ENCODE data around the gene NGEF. TPM values are rescaled to one million over a fixed set of nuclear protein-coding genes. Genes with fewer than 3 reads are reported as not detected.

Gene NGEF
- total and polyA plus RNA-seq, 10 of the 15 experiments (the other 5 are each of a cell fraction or from before 2014, with no cell fraction given): 0.12 TPM; not detected in 9

- Histone ChIP-seq H3K9me3 (replicated peaks; ENCODE audit: control insufficient read depth, insufficient read depth, low read length) (no peaks in the 10 kb centered on the region), H3K4me1 (ENCODE audit: control insufficient read depth, insufficient read depth, low read length) (no peaks in the 10 kb centered on the region), H3K9ac (ENCODE audit: control insufficient read depth, insufficient read depth, low read length) (no peak overlapping the region), H3K27me3 (replicated peaks in 1 of 2; ENCODE audit: control insufficient read depth in 2 of 2, insufficient read depth in 2 of 2, low read length in 1 of 2) (no peaks in the 10 kb centered on the region; a peak in 1 of 4 replicates), H3K4me3 (no peak overlapping the region), H3K36me3 (ENCODE audit: control insufficient read depth in 2 of 2, insufficient read depth in 2 of 2, low read length in 1 of 2) (no peaks in the 10 kb centered on the region), H3K4me2 (ENCODE audit: control insufficient read depth, insufficient read depth) (no peak overlapping the region), H4K20me1 (ENCODE audit: control insufficient read depth, insufficient read depth) (no peaks in the 10 kb centered on the region), H3K79me2 (ENCODE audit: control insufficient read depth, insufficient read depth, low read length) (no peaks in the 10 kb centered on the region), H2AFZ (ENCODE audit: control insufficient read depth, low read depth, low read length) (no peak overlapping the region), H3K27ac (ENCODE audit: control insufficient read depth, insufficient read depth) (no peak overlapping the region)
- ATAC-seq (no peak), DNase-seq (ENCODE audit: low read depth, low spot score) (no peak), FAIRE-seq (peak; percentile 38)
- 43% methylated on average over 4 of the region's 4 CpGs for WGBS (ENCODE audit: insufficient coverage, insufficient replicate concordance, low lambda C conversion rate, missing lambda C conversion rate)
- RAD21 ChIA-PET (ENCODE audit: unreplicated experiment): no interaction called here
- BruUV-seq (replicated peaks): no TSS peak
- CTCF ChIA-PET: interaction anchor here (2.1 kb wide), 1 partner anchor 13 kb away, joined by 8 read pairs; no protein-coding TSS in a partner anchor
- POLR2A ChIA-PET: no interaction called here
- SMC1A ChIA-PET (ENCODE audit: uncharacterized antibody, unreplicated experiment): no interaction called here
- TF ChIP-seq ZBED1 (IDR thresholded peaks at IDR 0.05; ENCODE audit: borderline replicate concordance) (no peak), RAD51 (IDR thresholded peaks at IDR 0.05) (no peak), TARDBP (IDR thresholded peaks at IDR 0.05; ENCODE audit: borderline replicate concordance) (no peak), BCL11A (IDR thresholded peaks at IDR 0.05; ENCODE audit: low read depth, low read length) (no peak)
- intact Hi-C loops (cut with micrococcal nuclease; ENCODE audit: unreplicated experiment): no loop called here
- in situ Hi-C loops (cut with MboI): no loop called here
Observed at GRCh38 chr2:232993231-232993821, 19.7 kb downstream of the NGEF start.

GRCh38 chr2:232986155-232986554 lies 26.9 kb downstream of the NGEF start:
- no peaks in the 10 kb centered on the region for H3K36me3 ChIP-seq (ENCODE audit: control insufficient read depth in 2 of 2, insufficient read depth in 2 of 2, low read length in 1 of 2)
- no peak overlapping the region for H3K27ac ChIP-seq (ENCODE audit: control insufficient read depth, insufficient read depth)
- no peaks in the 10 kb centered on the region for H3K4me1 ChIP-seq (ENCODE audit: control insufficient read depth, insufficient read depth, low read length)
- intact Hi-C loops (cut with micrococcal nuclease; ENCODE audit: unreplicated experiment) (no loop called here), in situ Hi-C loops (cut with MboI) (no loop called here)
- H3K4me3 ChIP-seq: no peak overlapping the region
- H3K27me3 ChIP-seq (replicated peaks in 1 of 2; ENCODE audit: control insufficient read depth in 2 of 2, insufficient read depth in 2 of 2, low read length in 1 of 2): no peaks in the 10 kb centered on the region; a peak in 2 of 4 replicates
- H2AFZ ChIP-seq (ENCODE audit: control insufficient read depth, low read depth, low read length): no peak overlapping the region
- H3K9ac ChIP-seq (ENCODE audit: control insufficient read depth, insufficient read depth, low read length): no peak overlapping the region
- H4K20me1 ChIP-seq (ENCODE audit: control insufficient read depth, insufficient read depth): no peaks in the 10 kb centered on the region
- BruUV-seq (replicated peaks): no TSS peak
- no peak for FAIRE-seq
- no peak for DNase-seq (ENCODE audit: low read depth, low spot score)
- WGBS (ENCODE audit: insufficient coverage, insufficient replicate concordance, low lambda C conversion rate, missing lambda C conversion rate): 0% methylated on average over 2 of the region's 2 CpGs
- RAD21 ChIA-PET (ENCODE audit: unreplicated experiment): no interaction called here
- ATAC-seq: no peak
- no peaks in the 10 kb centered on the region for H3K79me2 ChIP-seq (ENCODE audit: control insufficient read depth, insufficient read depth, low read length)
- SMC1A ChIA-PET (ENCODE audit: uncharacterized antibody, unreplicated experiment): no interaction called here
- H3K9me3 ChIP-seq (replicated peaks; ENCODE audit: control insufficient read depth, insufficient read depth, low read length): no peaks in the 10 kb centered on the region
- CTCF ChIA-PET: interaction anchor here (1.6 kb wide), 1 partner anchor 126 kb away, joined by 3 read pairs; no protein-coding TSS in a partner anchor
- POLR2A ChIA-PET: no interaction called here
- no peak overlapping the region for H3K4me2 ChIP-seq (ENCODE audit: control insufficient read depth, insufficient read depth)
- TF ChIP-seq ZNF274 (IDR thresholded peaks at IDR 0.05; ENCODE audit: insufficient read depth, insufficient read length) (no peak), GATAD2B (conservative IDR thresholded peaks at IDR 0.05; ENCODE audit: low read depth) (no peak), EZH2 (IDR thresholded peaks at IDR 0.05; ENCODE audit: borderline replicate concordance, control insufficient read depth, low read depth, low read length) (no peak), STAT3 (IDR thresholded peaks at IDR 0.05; ENCODE audit: low read depth, low read length) (no peak), MYC (IDR thresholded peaks at IDR 0.05; ENCODE audit: insufficient read depth, insufficient read length, insufficient replicate concordance, low read length, severe bottlenecking) (no peak), RBBP5 (conservative IDR thresholded peaks at IDR 0.05) (no peak), HCFC1 (IDR thresholded peaks at IDR 0.05; ENCODE audit: low read length) (no peak)
- TF ChIP-seq, protein P1, sequence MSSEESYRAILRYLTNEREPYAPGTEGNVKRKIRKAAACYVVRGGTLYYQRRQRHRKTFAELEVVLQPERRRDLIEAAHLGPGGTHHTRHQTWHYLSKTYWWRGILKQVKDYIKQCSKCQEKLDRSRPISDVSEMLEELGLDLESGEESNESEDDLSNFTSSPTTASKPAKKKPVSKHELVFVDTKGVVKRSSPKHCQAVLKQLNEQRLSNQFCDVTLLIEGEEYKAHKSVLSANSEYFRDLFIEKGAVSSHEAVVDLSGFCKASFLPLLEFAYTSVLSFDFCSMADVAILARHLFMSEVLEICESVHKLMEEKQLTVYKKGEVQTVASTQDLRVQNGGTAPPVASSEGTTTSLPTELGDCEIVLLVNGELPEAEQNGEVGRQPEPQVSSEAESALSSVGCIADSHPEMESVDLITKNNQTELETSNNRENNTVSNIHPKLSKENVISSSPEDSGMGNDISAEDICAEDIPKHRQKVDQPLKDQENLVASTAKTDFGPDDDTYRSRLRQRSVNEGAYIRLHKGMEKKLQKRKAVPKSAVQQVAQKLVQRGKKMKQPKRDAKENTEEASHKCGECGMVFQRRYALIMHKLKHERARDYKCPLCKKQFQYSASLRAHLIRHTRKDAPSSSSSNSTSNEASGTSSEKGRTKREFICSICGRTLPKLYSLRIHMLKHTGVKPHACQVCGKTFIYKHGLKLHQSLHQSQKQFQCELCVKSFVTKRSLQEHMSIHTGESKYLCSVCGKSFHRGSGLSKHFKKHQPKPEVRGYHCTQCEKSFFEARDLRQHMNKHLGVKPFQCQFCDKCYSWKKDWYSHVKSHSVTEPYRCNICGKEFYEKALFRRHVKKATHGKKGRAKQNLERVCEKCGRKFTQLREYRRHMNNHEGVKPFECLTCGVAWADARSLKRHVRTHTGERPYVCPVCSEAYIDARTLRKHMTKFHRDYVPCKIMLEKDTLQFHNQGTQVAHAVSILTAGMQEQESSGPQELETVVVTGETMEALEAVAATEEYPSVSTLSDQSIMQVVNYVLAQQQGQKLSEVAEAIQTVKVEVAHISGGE (CRISPR knock-in tag; IDR thresholded peaks at IDR 0.05): no peak
- TF ChIP-seq, protein P2, sequence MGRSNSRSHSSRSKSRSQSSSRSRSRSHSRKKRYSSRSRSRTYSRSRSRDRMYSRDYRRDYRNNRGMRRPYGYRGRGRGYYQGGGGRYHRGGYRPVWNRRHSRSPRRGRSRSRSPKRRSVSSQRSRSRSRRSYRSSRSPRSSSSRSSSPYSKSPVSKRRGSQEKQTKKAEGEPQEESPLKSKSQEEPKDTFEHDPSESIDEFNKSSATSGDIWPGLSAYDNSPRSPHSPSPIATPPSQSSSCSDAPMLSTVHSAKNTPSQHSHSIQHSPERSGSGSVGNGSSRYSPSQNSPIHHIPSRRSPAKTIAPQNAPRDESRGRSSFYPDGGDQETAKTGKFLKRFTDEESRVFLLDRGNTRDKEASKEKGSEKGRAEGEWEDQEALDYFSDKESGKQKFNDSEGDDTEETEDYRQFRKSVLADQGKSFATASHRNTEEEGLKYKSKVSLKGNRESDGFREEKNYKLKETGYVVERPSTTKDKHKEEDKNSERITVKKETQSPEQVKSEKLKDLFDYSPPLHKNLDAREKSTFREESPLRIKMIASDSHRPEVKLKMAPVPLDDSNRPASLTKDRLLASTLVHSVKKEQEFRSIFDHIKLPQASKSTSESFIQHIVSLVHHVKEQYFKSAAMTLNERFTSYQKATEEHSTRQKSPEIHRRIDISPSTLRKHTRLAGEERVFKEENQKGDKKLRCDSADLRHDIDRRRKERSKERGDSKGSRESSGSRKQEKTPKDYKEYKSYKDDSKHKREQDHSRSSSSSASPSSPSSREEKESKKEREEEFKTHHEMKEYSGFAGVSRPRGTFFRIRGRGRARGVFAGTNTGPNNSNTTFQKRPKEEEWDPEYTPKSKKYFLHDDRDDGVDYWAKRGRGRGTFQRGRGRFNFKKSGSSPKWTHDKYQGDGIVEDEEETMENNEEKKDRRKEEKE (IDR thresholded peaks at IDR 0.05): no peak
